K562 (cell line): ENCODE data around the gene DDAH2. TPM values are rescaled to one million over a fixed set of nuclear protein-coding genes. Genes with fewer than 3 reads are reported as not detected.
A peak's percentile ranks its signal among the peaks of the same experiment; 100 is the strongest.

Source experiments
- ARHGAP35 ChIP-seq: fragments of 450-650 bp; IDR thresholded peaks from 2 replicates; pipeline ENCODE4 v1.6.1; 2018; ENCODE audit not compliant: partially characterized antibody
- ATF6 ChIP-seq: sonication (generic); formaldehyde crosslinking; IDR thresholded peaks from 2 replicates; pipeline ENCODE4 v1.4.0; 2020; ENCODE audit warnings: mild to moderate bottlenecking, missing genetic modification reagents
- BCL6 ChIP-seq: fragments of 250-450 bp; sonication (Bioruptor Pico); IDR thresholded peaks from 2 replicates; pipeline ENCODE4 v1.4.0; 2020
- CCNT2 ChIP-seq: IDR thresholded peaks from 2 replicates; pipeline ENCODE4 v1.6.1; 2011; ENCODE audit warnings: borderline replicate concordance, low read depth, mild to moderate bottlenecking, moderate library complexity, mixed read lengths, low read length; ENCODE audit not compliant: insufficient read length; ENCODE audit errors: extremely low read depth
- CSDE1 ChIP-seq, 2 experiments: fragments of 450-650 bp; IDR thresholded peaks; 2 replicates each; pipeline ENCODE4 v1.6.1; 2016; ENCODE audit warnings: mild to moderate bottlenecking in 1 of 2
- EP400 ChIP-seq: fragments of 450-650 bp; IDR thresholded peaks from 2 replicates; pipeline ENCODE4 v1.6.1; 2017; ENCODE audit warnings: antibody characterized with exemption, mild to moderate bottlenecking, moderate library complexity
- ERF ChIP-seq: fragments of 450-650 bp; formaldehyde crosslinking; IDR thresholded peaks from 2 replicates; pipeline ENCODE4 v1.4.0; 2020; ENCODE audit warnings: mild to moderate bottlenecking, mixed read lengths
- FOXA3 ChIP-seq, 2 experiments: fragments of 450-650 bp in 1 of 2; sonication (generic) in 1 of 2; formaldehyde crosslinking; IDR thresholded peaks in 1 of 2; conservative IDR thresholded peaks in 1 of 2; 2 replicates each; pipeline versions ENCODE4 v1.4.0 to v1.8.0; 2020 to 2022; ENCODE audit warnings: mild to moderate bottlenecking in 2 of 2, missing genetic modification reagents in 1 of 2
- GATAD2B ChIP-seq: fragments of 450-650 bp; IDR thresholded peaks from 2 replicates; pipeline ENCODE4 v1.6.1; 2017; ENCODE audit warnings: mild to moderate bottlenecking, borderline replicate concordance
- HDAC3 ChIP-seq: fragments of 450-650 bp; IDR thresholded peaks from 2 replicates; pipeline ENCODE4 v1.6.1; 2018; ENCODE audit warnings: borderline replicate concordance, mild to moderate bottlenecking, moderate library complexity; ENCODE audit not compliant: partially characterized antibody
- HMG20B ChIP-seq: fragments of 250-450 bp; sonication (Bioruptor Pico); IDR thresholded peaks from 2 replicates; pipeline ENCODE4 v1.5.0; 2021; ENCODE audit warnings: mild to moderate bottlenecking
- IRF1 ChIP-seq: sonication (generic); formaldehyde crosslinking; IDR thresholded peaks from 2 replicates; pipeline ENCODE4 v1.8.0; 2022; ENCODE audit warnings: missing genetic modification reagents, mild to moderate bottlenecking, borderline replicate concordance
- NR1H2 ChIP-seq: sonication (generic); formaldehyde crosslinking; IDR thresholded peaks from 2 replicates; pipeline ENCODE4 v1.4.0; 2020; ENCODE audit warnings: mild to moderate bottlenecking, missing genetic modification reagents
- STAT5A ChIP-seq: IDR thresholded peaks from 2 replicates; pipeline ENCODE4 v1.6.1; 2012; ENCODE audit warnings: low read length, inconsistent platforms, borderline replicate concordance
- ZNF23 ChIP-seq: fragments of 250-450 bp; sonication (Bioruptor Pico); IDR thresholded peaks from 2 replicates; pipeline ENCODE4 v1.4.0; 2020; ENCODE audit warnings: mild to moderate bottlenecking
- ZNF316 ChIP-seq: fragments of 450-650 bp; IDR thresholded peaks from 2 replicates; pipeline ENCODE4 v1.6.1; 2016
- ZNF41 ChIP-seq: fragments of 250-450 bp; sonication (Bioruptor Pico); conservative IDR thresholded peaks from 2 replicates; pipeline ENCODE4 v1.4.0; 2020; ENCODE audit warnings: mild to moderate bottlenecking
- ZNF583 ChIP-seq: fragments of 250-450 bp; sonication (Bioruptor Pico); IDR thresholded peaks from 2 replicates; pipeline ENCODE4 v1.4.0; 2020
- ZNF639 ChIP-seq, 2 experiments: fragments of 200-800 bp in 1 of 2; sonication (Bioruptor generic) in 1 of 2; sonication (generic) in 1 of 2; formaldehyde crosslinking in 1 of 2; IDR thresholded peaks in 1 of 2; conservative IDR thresholded peaks in 1 of 2; 2 replicates each; pipeline versions ENCODE4 v1.5.0 to v1.6.1; 2016 to 2020; ENCODE audit warnings: missing compliant biosample characterization in 1 of 2, missing genetic modification characterization in 1 of 2, missing genetic modification reagents in 1 of 2
- polyA plus RNA-seq, 8 experiments: library from polyadenylated mRNA; depleted of rRNA in 4 of 8; stranded (reverse) in 5 of 8; unstranded in 3 of 8; fragments of >200 nt; fragmentation: Nextera tagmentation in 2 of 8; fragmentation: Illumina TruSeq in 1 of 8; extraction: Ambion mirVana in 2 of 8; extraction: Trizol in 1 of 8; gene quantifications; 2 replicates each; pipeline versions ENCODE4 v1.2.1 to v1.2.3, GENCODE V29; 2011 to 2014; ENCODE audit warnings: inconsistent platforms in 1 of 8, missing spikeins in 1 of 8
- total RNA-seq, 7 experiments: library from RNA; depleted of rRNA in 6 of 7; stranded (reverse); fragments of >200 nt in 6 of 7; fragmentation: Illumina TruSeq in 2 of 7; extraction: Trizol in 2 of 7; gene quantifications; 2 replicates each; pipeline versions ENCODE4 v1.2.1 to v1.2.3, GENCODE V29; 2011 to 2021; ENCODE audit warnings: low replicate concordance in 1 of 7
- TF ChIP-seq, protein P1 (sequence below): fragments of 250-450 bp; sonication (Bioruptor Pico); IDR thresholded peaks from 2 replicates; pipeline ENCODE4 v1.5.1; 2021; ENCODE audit warnings: mild to moderate bottlenecking
- TF ChIP-seq, protein P2 (sequence below): fragments of 250-450 bp; sonication (Bioruptor Pico); IDR thresholded peaks from 2 replicates; pipeline ENCODE4 v1.5.0; 2021

Gene DDAH2
- total and polyA plus RNA-seq, 9 of the 15 experiments (the other 6 are each of a cell fraction or from before 2014, with no cell fraction given), result 1.8 to 45.4 (median 21.4) TPM

DNA sequence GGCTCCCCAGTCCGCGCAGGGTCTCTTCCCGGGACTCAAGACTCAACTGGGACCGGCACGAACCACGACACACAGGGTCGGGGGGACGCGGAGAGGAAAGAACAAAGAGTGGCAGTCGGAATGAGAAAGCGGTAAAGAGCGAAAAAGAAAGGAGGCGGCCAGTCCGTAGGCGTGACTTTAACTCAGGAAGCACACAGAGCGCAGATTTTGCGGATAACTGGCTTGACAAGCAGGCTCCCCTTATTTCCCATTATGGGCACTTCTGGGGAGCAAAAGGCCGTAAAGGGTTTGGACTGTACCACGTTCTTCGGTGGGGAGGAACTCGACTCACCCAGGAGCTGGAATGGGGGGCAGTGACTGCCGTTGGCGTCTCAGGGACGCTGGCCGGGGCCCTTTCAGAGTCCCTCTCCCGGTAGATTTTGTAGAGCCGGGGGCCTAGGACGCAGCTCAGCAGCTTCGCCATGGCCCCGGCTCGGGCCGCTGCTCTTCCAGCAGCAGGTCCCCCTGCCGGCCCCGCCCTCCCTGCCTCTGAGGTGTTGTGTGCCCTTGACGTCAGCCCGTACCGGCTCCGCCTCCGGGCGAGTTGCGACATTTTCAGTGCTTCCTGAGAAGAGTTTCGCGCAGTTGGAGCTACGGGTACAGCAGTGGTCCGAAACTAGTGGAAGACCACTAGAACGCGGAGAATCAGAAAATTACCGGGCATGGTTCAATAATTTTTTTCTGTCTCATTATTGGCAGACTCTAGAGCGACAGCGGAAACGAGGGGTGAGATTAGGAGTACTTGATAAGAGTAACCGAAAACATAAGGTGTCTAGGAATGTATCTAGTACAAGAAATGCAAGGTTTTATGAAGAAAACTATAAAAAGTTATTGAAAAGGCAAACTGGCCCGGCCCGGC, 26.0 kb downstream of the DDAH2 start, which contains the start of gene ABHD16A (continued):
- TF ChIP-seq GATAD2B (no peak), ZNF583 (no peak), HMG20B (CRISPR knock-in tag) (no peak), ERF (CRISPR knock-in tag) (peak; percentile 74), ARHGAP35 (peak; percentile 7), EP400 (peak; percentile 91), STAT5A (peak; percentile 23; the same call in 1 of the 2 replicates), ATF6 (CRISPR knock-in tag) (peak; percentile 85), CCNT2 (peak; percentile 90), ZNF639 (CRISPR knock-in tag; conservative IDR thresholded peaks at IDR 0.05 in 1 of 2, IDR thresholded peaks at IDR 0.05 in 1 of 2) (peak in 1 of 2 experiments; percentile 75; a peak in 2 of 4 replicates), HDAC3 (no peak), ZNF316 (peak; percentile 51; the same call in 1 of the 2 replicates), FOXA3 (CRISPR knock-in tag; conservative IDR thresholded peaks at IDR 0.05 in 1 of 2, IDR thresholded peaks at IDR 0.05 in 1 of 2) (peak in 1 of 2 experiments; percentile 44; a peak in 1 of 4 replicates), NR1H2 (CRISPR knock-in tag) (0 out of 2 replicates have a peak, but pooled peaks have one; percentile 60), BCL6 (CRISPR knock-in tag) (peak; percentile 73; the same call in 1 of the 2 replicates), ZNF23 (CRISPR knock-in tag) (no peak), CSDE1 (IDR thresholded peaks at IDR 0.05) (no peak; a peak in 1 of 4 replicates), IRF1 (CRISPR knock-in tag) (no peak; the same call in 1 of the 2 replicates), ZNF41 (0 out of 2 replicates have a peak, but pooled peaks have one; percentile 50)
- TF ChIP-seq, protein P1, sequence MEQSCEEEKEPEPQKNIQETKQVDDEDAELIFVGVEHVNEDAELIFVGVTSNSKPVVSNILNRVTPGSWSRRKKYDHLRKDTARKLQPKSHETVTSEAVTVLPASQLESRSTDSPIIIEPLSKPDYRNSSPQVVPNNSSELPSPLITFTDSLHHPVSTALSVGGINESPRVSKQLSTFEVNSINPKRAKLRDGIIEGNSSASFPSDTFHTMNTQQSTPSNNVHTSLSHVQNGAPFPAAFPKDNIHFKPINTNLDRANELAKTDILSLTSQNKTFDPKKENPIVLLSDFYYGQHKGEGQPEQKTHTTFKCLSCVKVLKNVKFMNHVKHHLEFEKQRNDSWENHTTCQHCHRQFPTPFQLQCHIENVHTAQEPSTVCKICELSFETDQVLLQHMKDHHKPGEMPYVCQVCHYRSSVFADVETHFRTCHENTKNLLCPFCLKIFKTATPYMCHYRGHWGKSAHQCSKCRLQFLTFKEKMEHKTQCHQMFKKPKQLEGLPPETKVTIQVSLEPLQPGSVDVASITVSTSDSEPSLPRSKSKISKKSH, result no peak
- TF ChIP-seq, protein P2, sequence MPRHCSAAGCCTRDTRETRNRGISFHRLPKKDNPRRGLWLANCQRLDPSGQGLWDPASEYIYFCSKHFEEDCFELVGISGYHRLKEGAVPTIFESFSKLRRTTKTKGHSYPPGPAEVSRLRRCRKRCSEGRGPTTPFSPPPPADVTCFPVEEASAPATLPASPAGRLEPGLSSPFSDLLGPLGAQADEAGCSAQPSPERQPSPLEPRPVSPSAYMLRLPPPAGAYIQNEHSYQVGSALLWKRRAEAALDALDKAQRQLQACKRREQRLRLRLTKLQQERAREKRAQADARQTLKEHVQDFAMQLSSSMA, result 0 out of 2 replicates have a peak, but pooled peaks have one; percentile 34
